Breast epithelium (tissue), 3 donors: Measurements from ENCODE around the gene RPS21.

Experiments
- CTCF ChIP-seq, 3 donors: fragments of 450-650 bp; IDR thresholded peaks; one replicate each; pipeline ENCODE4 v1.5.1; 2016 to 2017; ENCODE audit warnings: antibody characterized with exemption in 3 of 3, mild to moderate bottlenecking in 3 of 3, moderate library complexity in 3 of 3
- POLR2A ChIP-seq: fragments of 450-650 bp; IDR thresholded peaks from one replicate; pipeline ENCODE4 v1.6.1; 2016; ENCODE audit warnings: antibody characterized with exemption, mild to moderate bottlenecking, moderate library complexity

- TF ChIP-seq POLR2A, result no peak
- TF ChIP-seq CTCF (IDR thresholded peaks at IDR 0.05), result no peak
Observed at GRCh38 chr20:62428396-62429295, 41.7 kb downstream of the RPS21 start.
